ES-I3 (cell line): ENCODE results near the gene CLSTN2.

ENCODE experiments used
- H3K36me3 ChIP-seq: 2 replicates; pipeline ENCODE4 v1.6.1; 2013; ENCODE audit warnings: mild to moderate bottlenecking, low read length, control low read depth, moderate library complexity; ENCODE audit not compliant: insufficient read depth
- H3K4me1 ChIP-seq: 2 replicates; pipeline ENCODE4 v1.6.1; 2013; ENCODE audit warnings: mild to moderate bottlenecking, control low read depth, low read length; ENCODE audit not compliant: insufficient read depth
- H3K9ac ChIP-seq: 2 replicates; pipeline ENCODE4 v1.6.1; 2013; ENCODE audit warnings: low read depth, mild to moderate bottlenecking, low read length, moderate library complexity
- H3K9me3 ChIP-seq: 2 replicates; pipeline ENCODE4 v1.6.1; 2013; ENCODE audit warnings: mild to moderate bottlenecking, low read length, moderate library complexity; ENCODE audit not compliant: control insufficient read depth, insufficient read depth

Gene CLSTN2

GRCh38 chr3:140349938-140350337 lies 415.0 kb downstream of the CLSTN2 start:
- Histone ChIP-seq H3K36me3 (no peaks in the 10 kb centered on the region), H3K9me3 (no peaks in the 10 kb centered on the region), H3K4me1 (peaks cover 6% of the 10 kb centered on the region; the same call in 1 of the 2 replicates), H3K9ac (no peak overlapping the region)

- Histone ChIP-seq H3K9ac (no peak overlapping the region), H3K4me1 (peaks cover 6% of the 10 kb centered on the region; the same call in 1 of the 2 replicates), H3K36me3 (no peaks in the 10 kb centered on the region), H3K9me3 (no peaks in the 10 kb centered on the region)
These were observed 416.5 kb downstream of the CLSTN2 start for GRCh38 chr3:140351466-140351865.

GRCh38 chr3:140355481-140355880 lies 420.5 kb downstream of the CLSTN2 start:
- Histone ChIP-seq H3K36me3 (no peaks in the 10 kb centered on the region), H3K9ac (no peak overlapping the region), H3K4me1 (peaks cover 6% of the 10 kb centered on the region; the same call in 1 of the 2 replicates), H3K9me3 (no peaks in the 10 kb centered on the region)

DNA sequence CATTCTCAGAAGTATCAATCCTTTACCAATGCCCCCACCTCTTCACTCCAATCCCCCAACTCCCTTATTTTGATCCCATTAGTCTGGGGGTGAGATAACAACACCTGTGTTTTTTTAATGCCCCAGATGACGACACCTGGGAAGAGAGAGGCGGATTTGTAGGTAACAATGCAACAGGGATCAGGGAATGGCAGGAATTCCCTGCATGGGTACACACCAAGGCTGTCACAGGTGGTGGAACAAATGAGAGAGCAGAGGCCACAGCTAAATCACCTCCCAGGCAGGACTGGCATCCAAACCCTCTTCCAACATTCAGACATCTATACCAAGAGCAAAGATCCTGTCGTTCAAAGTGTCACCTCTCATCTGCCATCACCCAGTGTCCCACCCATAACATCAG lies 423.7 kb downstream of the CLSTN2 start:
- Histone ChIP-seq H3K4me1 (no peaks in the 10 kb centered on the region), H3K36me3 (no peaks in the 10 kb centered on the region), H3K9me3 (no peaks in the 10 kb centered on the region), H3K9ac (no peak overlapping the region)

GRCh38 chr3:140359233-140359995 lies 424.4 kb downstream of the CLSTN2 start:
- no peaks in the 10 kb centered on the region for H3K9me3 ChIP-seq
- no peaks in the 10 kb centered on the region for H3K36me3 ChIP-seq
- no peak overlapping the region for H3K9ac ChIP-seq

GRCh38 chr3:140360332-140360731 lies 425.3 kb downstream of the CLSTN2 start:
- Histone ChIP-seq H3K9me3 (no peaks in the 10 kb centered on the region), H3K36me3 (no peaks in the 10 kb centered on the region), H3K9ac (no peak overlapping the region), H3K4me1 (no peaks in the 10 kb centered on the region)

More at GRCh38 chr3:140359233-140359995, 424.4 kb downstream of the CLSTN2 start:
- H3K4me1 ChIP-seq: no peaks in the 10 kb centered on the region

- Histone ChIP-seq H3K9me3 (no peaks in the 10 kb centered on the region), H3K9ac (no peak overlapping the region), H3K36me3 (no peaks in the 10 kb centered on the region), H3K4me1 (no peaks in the 10 kb centered on the region)
These were observed 428.8 kb downstream of the CLSTN2 start for GRCh38 chr3:140363801-140364200.

GRCh38 chr3:140365872-140366697 lies 431.1 kb downstream of the CLSTN2 start:
- Histone ChIP-seq H3K36me3 (no peaks in the 10 kb centered on the region), H3K9ac (no peak overlapping the region), H3K9me3 (no peaks in the 10 kb centered on the region), H3K4me1 (no peaks in the 10 kb centered on the region)

DNA sequence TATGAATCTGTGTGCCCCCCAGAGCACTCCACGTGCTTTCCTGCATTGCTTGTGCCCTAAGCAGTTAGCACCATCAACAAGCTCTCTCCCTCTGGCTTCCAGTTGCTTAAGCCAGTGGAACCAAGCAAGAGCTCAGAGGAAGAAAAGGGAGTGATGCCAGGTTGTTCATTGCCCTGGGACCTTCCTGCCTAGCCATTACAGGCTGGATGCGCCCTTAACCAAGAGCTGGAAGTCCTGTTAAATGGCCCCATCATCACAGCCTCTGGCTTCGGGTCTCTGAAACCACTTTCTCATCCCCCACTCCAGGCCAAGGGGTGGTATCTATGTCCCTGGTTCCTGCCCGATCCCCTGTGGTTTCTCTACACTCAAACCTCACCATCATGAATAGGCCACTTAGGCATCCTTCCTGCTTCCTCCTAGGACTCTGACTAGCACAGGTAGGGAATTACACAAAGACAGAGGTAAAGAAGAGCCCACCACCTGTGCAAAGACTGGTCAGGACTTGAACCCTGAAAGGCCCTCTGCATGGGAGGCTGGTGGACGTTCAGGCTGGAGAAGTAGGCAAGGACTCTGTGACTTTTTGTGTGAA lies 433.3 kb downstream of the CLSTN2 start:
- H3K36me3 ChIP-seq: no peaks in the 10 kb centered on the region
- no peaks in the 10 kb centered on the region for H3K4me1 ChIP-seq
- no peak overlapping the region for H3K9ac ChIP-seq

DNA sequence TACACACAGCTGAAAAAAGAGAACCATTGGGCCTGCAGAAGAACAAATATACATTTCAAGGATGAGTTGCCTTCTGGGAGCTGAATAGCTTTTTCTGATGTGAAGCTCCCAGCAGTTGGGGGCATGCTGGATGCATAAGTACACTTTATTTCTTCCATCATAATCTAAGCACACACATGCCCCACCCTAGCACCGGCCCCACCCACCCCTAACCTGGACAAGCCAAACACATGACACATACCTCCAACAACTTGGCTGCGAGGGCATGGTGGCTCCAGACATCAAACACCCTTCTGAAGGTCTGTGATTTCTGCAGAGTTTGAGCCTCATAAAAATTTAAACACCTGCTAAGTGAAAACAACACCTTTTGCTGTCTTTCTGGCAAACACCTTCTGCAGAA lies 435.7 kb downstream of the CLSTN2 start:
- no peak overlapping the region for H3K9ac ChIP-seq
- H3K9me3 ChIP-seq: no peaks in the 10 kb centered on the region
- H3K4me1 ChIP-seq: no peaks in the 10 kb centered on the region
- H3K36me3 ChIP-seq: no peaks in the 10 kb centered on the region

More for the DNA sequence above, 433.3 kb downstream of the CLSTN2 start:
- H3K9me3 ChIP-seq: no peaks in the 10 kb centered on the region

GRCh38 chr3:140373234-140373633 lies 438.2 kb downstream of the CLSTN2 start:
- H3K36me3 ChIP-seq: no peaks in the 10 kb centered on the region
- H3K4me1 ChIP-seq: no peaks in the 10 kb centered on the region
- H3K9ac ChIP-seq: no peak overlapping the region
- no peaks in the 10 kb centered on the region for H3K9me3 ChIP-seq

- no peaks in the 10 kb centered on the region for H3K4me1 ChIP-seq
- no peaks in the 10 kb centered on the region for H3K9me3 ChIP-seq
- H3K36me3 ChIP-seq: no peaks in the 10 kb centered on the region
- H3K9ac ChIP-seq: no peak overlapping the region
These were observed 440.0 kb downstream of the CLSTN2 start for GRCh38 chr3:140375002-140375401.

- Histone ChIP-seq H3K36me3 (no peaks in the 10 kb centered on the region), H3K9ac (no peak overlapping the region), H3K9me3 (no peaks in the 10 kb centered on the region), H3K4me1 (no peaks in the 10 kb centered on the region)
These were observed 441.3 kb downstream of the CLSTN2 start for GRCh38 chr3:140376136-140376889.

DNA sequence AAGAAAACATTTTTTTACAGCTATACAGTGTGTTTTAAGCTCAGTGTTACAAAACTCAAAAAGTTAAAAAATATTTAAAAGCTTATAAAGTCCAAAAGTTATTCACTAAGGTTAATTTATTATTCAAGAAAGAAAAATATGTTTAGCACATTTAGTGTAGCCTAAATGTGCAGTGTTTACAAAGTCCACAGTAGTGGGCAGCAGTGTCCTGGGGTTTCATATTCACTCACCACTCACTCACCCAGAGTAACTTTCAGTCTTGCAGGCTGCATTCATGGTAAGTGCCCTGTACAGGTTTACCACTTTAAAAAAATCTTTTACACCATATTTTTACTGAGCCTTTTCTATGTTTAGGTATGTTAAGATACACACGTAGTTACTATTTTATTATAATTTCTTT lies 442.7 kb downstream of the CLSTN2 start:
- Histone ChIP-seq H3K9me3 (no peaks in the 10 kb centered on the region), H3K4me1 (no peaks in the 10 kb centered on the region), H3K36me3 (no peaks in the 10 kb centered on the region), H3K9ac (no peak overlapping the region)
